HepG2 (cell line): ENCODE results near the gene TXNL4A.

Experiments used
- CTCF ChIP-seq: sonication (generic); formaldehyde crosslinking; IDR thresholded peaks from 2 replicates; pipeline ENCODE4 v1.5.0; 2020; ENCODE audit warnings: mild to moderate bottlenecking, missing genetic modification reagents, moderate library complexity
- MYC ChIP-seq: sonication (generic); formaldehyde crosslinking; IDR thresholded peaks from 2 replicates; pipeline ENCODE4 v1.9.0; 2021; ENCODE audit warnings: missing genetic modification reagents, borderline replicate concordance
- RBAK ChIP-seq: sonication (generic); formaldehyde crosslinking; IDR thresholded peaks from 2 replicates; pipeline ENCODE4 v1.5.1; 2020; ENCODE audit warnings: mild to moderate bottlenecking, missing genetic modification reagents
- ZNF572 ChIP-seq: sonication (generic); formaldehyde crosslinking; IDR thresholded peaks from 2 replicates; pipeline ENCODE4 v1.5.1; 2020; ENCODE audit warnings: mild to moderate bottlenecking, missing genetic modification reagents

DNA sequence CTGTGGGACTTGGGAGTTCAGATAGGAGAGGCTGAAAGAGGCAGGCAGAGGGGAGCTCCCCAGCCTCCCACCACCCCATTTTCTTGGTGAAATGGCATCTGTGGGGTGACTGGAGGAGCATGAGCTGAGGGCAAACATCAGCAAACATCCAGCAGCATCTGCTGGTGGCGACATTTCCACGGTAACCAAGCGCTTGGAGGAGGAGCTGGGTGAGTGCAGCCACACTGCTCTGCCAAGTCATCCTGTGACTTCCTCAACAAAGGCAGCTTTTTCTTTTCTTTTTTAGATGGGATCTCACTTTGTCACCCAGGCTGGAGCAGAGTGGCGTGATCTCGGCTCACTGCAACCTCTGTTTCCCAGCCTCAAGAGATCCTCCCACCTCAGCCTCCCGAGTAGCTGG lies 5.6 kb downstream of the TXNL4A start:
- TF ChIP-seq RBAK (CRISPR knock-in tag) (no peak), MYC (CRISPR knock-in tag) (no peak), ZNF572 (CRISPR knock-in tag) (no peak), CTCF (no peak)
